HEK293 (cell line): ENCODE measurements around the gene BTBD2.
A peak's percentile ranks its signal among the peaks of the same experiment; 100 is the strongest.

ENCODE experiments used
- GLIS1 ChIP-seq: fragments of 450-650 bp; formaldehyde crosslinking; IDR thresholded peaks from 2 replicates; pipeline ENCODE4 v1.5.1; 2016; ENCODE audit warnings: missing biosample characterization, missing genetic modification characterization
- HOXD13 ChIP-seq: sonication (generic); formaldehyde crosslinking; IDR thresholded peaks from 2 replicates; pipeline ENCODE4 v1.8.0; 2022; ENCODE audit warnings: missing genetic modification reagents, borderline replicate concordance
- KLF7 ChIP-seq: fragments of 450-650 bp; formaldehyde crosslinking; IDR thresholded peaks from 2 replicates; pipeline ENCODE4 v1.5.1; 2016; ENCODE audit warnings: missing biosample characterization, missing genetic modification characterization, borderline replicate concordance
- KLF8 ChIP-seq: fragments of 450-650 bp; formaldehyde crosslinking; IDR thresholded peaks from 2 replicates; pipeline ENCODE4 v1.5.1; 2016; ENCODE audit warnings: missing biosample characterization, missing genetic modification characterization
- ZBTB10 ChIP-seq: fragments of 450-650 bp; formaldehyde crosslinking; IDR thresholded peaks from 2 replicates; pipeline ENCODE4 v1.5.1; 2016; ENCODE audit warnings: missing biosample characterization, missing genetic modification characterization
- ZBTB48 ChIP-seq: fragments of 450-650 bp; formaldehyde crosslinking; IDR thresholded peaks from 2 replicates; pipeline ENCODE4 v1.5.1; 2016; ENCODE audit warnings: missing biosample characterization, missing genetic modification characterization
- ZFP41 ChIP-seq: fragments of 450-650 bp; formaldehyde crosslinking; IDR thresholded peaks from 2 replicates; pipeline ENCODE4 v1.5.1; 2016; ENCODE audit warnings: missing biosample characterization, missing genetic modification characterization, borderline replicate concordance
- ZIC2 ChIP-seq: fragments of 450-650 bp; formaldehyde crosslinking; IDR thresholded peaks from 2 replicates; pipeline ENCODE4 v1.5.1; 2016; ENCODE audit warnings: missing biosample characterization, missing genetic modification characterization
- ZNF2 ChIP-seq: fragments of 450-650 bp; formaldehyde crosslinking; IDR thresholded peaks from 2 replicates; pipeline ENCODE4 v1.5.1; 2016; ENCODE audit warnings: missing biosample characterization, missing genetic modification characterization
- ZNF341 ChIP-seq: fragments of 450-650 bp; formaldehyde crosslinking; IDR thresholded peaks from 2 replicates; pipeline ENCODE4; 2016; ENCODE audit warnings: low read depth, missing biosample characterization, missing genetic modification characterization
- ZNF362 ChIP-seq: fragments of 450-650 bp; formaldehyde crosslinking; IDR thresholded peaks from 2 replicates; pipeline ENCODE4 v1.5.1; 2016; ENCODE audit warnings: missing biosample characterization, missing genetic modification characterization
- ZNF391 ChIP-seq: fragments of 450-650 bp; formaldehyde crosslinking; IDR thresholded peaks from 2 replicates; pipeline ENCODE4 v1.5.1; 2016; ENCODE audit warnings: low read depth, missing biosample characterization, missing genetic modification characterization, borderline replicate concordance
- ZNF398 ChIP-seq: fragments of 450-650 bp; formaldehyde crosslinking; IDR thresholded peaks from 2 replicates; pipeline ENCODE4 v1.5.1; 2017; ENCODE audit warnings: missing biosample characterization, missing genetic modification characterization
- ZNF521 ChIP-seq: fragments of 450-650 bp; formaldehyde crosslinking; IDR thresholded peaks from 2 replicates; pipeline ENCODE4 v1.5.1; 2017; ENCODE audit warnings: missing biosample characterization, mild to moderate bottlenecking, missing genetic modification characterization
- ZNF561 ChIP-seq: fragments of 450-650 bp; IDR thresholded peaks from 2 replicates; pipeline ENCODE4 v1.5.1; 2018; ENCODE audit warnings: missing biosample characterization, missing genetic modification characterization, borderline replicate concordance
- ZNF600 ChIP-seq: fragments of 450-650 bp; formaldehyde crosslinking; IDR thresholded peaks from 2 replicates; pipeline ENCODE4 v1.5.1; 2016; ENCODE audit warnings: missing biosample characterization, missing genetic modification characterization
- ZNF624 ChIP-seq: fragments of 450-650 bp; formaldehyde crosslinking; IDR thresholded peaks from 2 replicates; pipeline ENCODE4 v1.5.1; 2017; ENCODE audit warnings: missing biosample characterization, missing genetic modification characterization
- ZNF664 ChIP-seq: fragments of 450-650 bp; formaldehyde crosslinking; IDR thresholded peaks from 2 replicates; pipeline ENCODE4 v1.5.1; 2016; ENCODE audit warnings: missing biosample characterization, missing genetic modification characterization
- ZNF791 ChIP-seq: fragments of 450-650 bp; formaldehyde crosslinking; IDR thresholded peaks from 2 replicates; pipeline ENCODE4 v1.5.1; 2016; ENCODE audit warnings: missing biosample characterization, missing genetic modification characterization
- TF ChIP-seq, protein P1 (sequence below): fragments of 450-650 bp; IDR thresholded peaks from 2 replicates; pipeline ENCODE4 v1.5.1; 2018; ENCODE audit warnings: missing biosample characterization, mild to moderate bottlenecking, missing genetic modification characterization
- TF ChIP-seq, protein P2 (sequence below): fragments of 450-650 bp; formaldehyde crosslinking; IDR thresholded peaks from 2 replicates; pipeline ENCODE4 v1.5.1; 2016; ENCODE audit warnings: missing biosample characterization, missing genetic modification characterization
- TF ChIP-seq, protein P3 (sequence below): fragments of 450-650 bp; formaldehyde crosslinking; IDR thresholded peaks from 2 replicates; pipeline ENCODE4 v1.5.1; 2016; ENCODE audit warnings: missing biosample characterization, missing genetic modification characterization

The BTBD2 gene

GRCh38 chr19:2042485-2043250, 27.2 kb upstream of the BTBD2 start (continued):
- peak; percentile 87; the same call in 1 of the 2 replicates for TF ChIP-seq ZBTB10
- TF ChIP-seq, protein P1, sequence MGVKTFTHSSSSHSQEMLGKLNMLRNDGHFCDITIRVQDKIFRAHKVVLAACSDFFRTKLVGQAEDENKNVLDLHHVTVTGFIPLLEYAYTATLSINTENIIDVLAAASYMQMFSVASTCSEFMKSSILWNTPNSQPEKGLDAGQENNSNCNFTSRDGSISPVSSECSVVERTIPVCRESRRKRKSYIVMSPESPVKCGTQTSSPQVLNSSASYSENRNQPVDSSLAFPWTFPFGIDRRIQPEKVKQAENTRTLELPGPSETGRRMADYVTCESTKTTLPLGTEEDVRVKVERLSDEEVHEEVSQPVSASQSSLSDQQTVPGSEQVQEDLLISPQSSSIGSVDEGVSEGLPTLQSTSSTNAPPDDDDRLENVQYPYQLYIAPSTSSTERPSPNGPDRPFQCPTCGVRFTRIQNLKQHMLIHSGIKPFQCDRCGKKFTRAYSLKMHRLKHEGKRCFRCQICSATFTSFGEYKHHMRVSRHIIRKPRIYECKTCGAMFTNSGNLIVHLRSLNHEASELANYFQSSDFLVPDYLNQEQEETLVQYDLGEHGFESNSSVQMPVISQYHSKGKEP (tag by site-specific recombination), result no peak
- no peak for TF ChIP-seq ZBTB48 (tag by site-specific recombination)
- TF ChIP-seq ZNF561, result 0 out of 2 replicates have a peak, but pooled peaks have one; percentile 8
- TF ChIP-seq ZFP41 (tag by site-specific recombination), result no peak
- no peak for TF ChIP-seq ZNF341 (tag by site-specific recombination)
- no peak for TF ChIP-seq ZNF791 (tag by site-specific recombination)
- TF ChIP-seq, protein P2, sequence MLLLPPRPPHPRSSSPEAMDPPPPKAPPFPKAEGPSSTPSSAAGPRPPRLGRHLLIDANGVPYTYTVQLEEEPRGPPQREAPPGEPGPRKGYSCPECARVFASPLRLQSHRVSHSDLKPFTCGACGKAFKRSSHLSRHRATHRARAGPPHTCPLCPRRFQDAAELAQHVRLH, result peak; percentile 44; the same call in 1 of the 2 replicates
- TF ChIP-seq, protein P3, sequence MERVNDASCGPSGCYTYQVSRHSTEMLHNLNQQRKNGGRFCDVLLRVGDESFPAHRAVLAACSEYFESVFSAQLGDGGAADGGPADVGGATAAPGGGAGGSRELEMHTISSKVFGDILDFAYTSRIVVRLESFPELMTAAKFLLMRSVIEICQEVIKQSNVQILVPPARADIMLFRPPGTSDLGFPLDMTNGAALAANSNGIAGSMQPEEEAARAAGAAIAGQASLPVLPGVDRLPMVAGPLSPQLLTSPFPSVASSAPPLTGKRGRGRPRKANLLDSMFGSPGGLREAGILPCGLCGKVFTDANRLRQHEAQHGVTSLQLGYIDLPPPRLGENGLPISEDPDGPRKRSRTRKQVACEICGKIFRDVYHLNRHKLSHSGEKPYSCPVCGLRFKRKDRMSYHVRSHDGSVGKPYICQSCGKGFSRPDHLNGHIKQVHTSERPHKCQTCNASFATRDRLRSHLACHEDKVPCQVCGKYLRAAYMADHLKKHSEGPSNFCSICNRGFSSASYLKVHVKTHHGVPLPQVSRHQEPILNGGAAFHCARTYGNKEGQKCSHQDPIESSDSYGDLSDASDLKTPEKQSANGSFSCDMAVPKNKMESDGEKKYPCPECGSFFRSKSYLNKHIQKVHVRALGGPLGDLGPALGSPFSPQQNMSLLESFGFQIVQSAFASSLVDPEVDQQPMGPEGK (tag by site-specific recombination), result peak; percentile 9; the same call in 1 of the 2 replicates
- no peak for TF ChIP-seq ZNF391 (tag by site-specific recombination)
- TF ChIP-seq ZNF521 (tag by site-specific recombination), result no peak
- TF ChIP-seq HOXD13 (CRISPR knock-in tag), result no peak
- peak; percentile 90 for TF ChIP-seq ZNF600 (tag by site-specific recombination)
- no peak for TF ChIP-seq ZNF624 (tag by site-specific recombination)
- peak; percentile 38 for TF ChIP-seq GLIS1 (tag by site-specific recombination)
- TF ChIP-seq ZNF664, result no peak
- 0 out of 2 replicates have a peak, but pooled peaks have one; percentile 9 for TF ChIP-seq KLF8 (tag by site-specific recombination)
- TF ChIP-seq ZNF2 (tag by site-specific recombination), result 0 out of 2 replicates have a peak, but pooled peaks have one; percentile 20
- TF ChIP-seq ZNF362 (tag by site-specific recombination), result no peak
- peak; percentile 31; the same call in 1 of the 2 replicates for TF ChIP-seq ZNF398
- peak; percentile 27 for TF ChIP-seq ZIC2 (tag by site-specific recombination)
- TF ChIP-seq KLF7 (tag by site-specific recombination), result 0 out of 2 replicates have a peak, but pooled peaks have one; percentile 34
- TF ChIP-seq, all 188 proteins: peak for 15
